SH-SY5Y (cell line): ENCODE data around the gene DCHS1.

Experiments
- GATA2 ChIP-seq: IDR thresholded peaks from 2 replicates; pipeline ENCODE4 v1.6.1; 2011; ENCODE audit warnings: mild to moderate bottlenecking, low read depth, low read length
- GATA3 ChIP-seq: IDR thresholded peaks from 2 replicates; pipeline ENCODE4 v1.6.1; 2011; ENCODE audit warnings: low read depth, mild to moderate bottlenecking, low read length, moderate library complexity

DCHS1 gene

GRCh38 chr11:6606471-6607189 is 49.0 kb downstream of the DCHS1 start:
- no peak for TF ChIP-seq GATA3
- TF ChIP-seq GATA2, result no peak

GRCh38 chr11:6604790-6605189 is 50.8 kb downstream of the DCHS1 start:
- TF ChIP-seq GATA3, result no peak
- TF ChIP-seq GATA2, result no peak

- TF ChIP-seq GATA2 (no peak), GATA3 (no peak)
Measured at GRCh38 chr11:6604081-6604626, 51.5 kb downstream of the DCHS1 start.

GRCh38 chr11:6603287-6604080 is 52.1 kb downstream of the DCHS1 start, which contains the start of the genes ILK and RRP8:
Gene ILK, plus strand, starts transcription at chr11:6603774. Its CDS starts 498 bp downstream, at chr11:6604272.
Gene RRP8, minus strand, starts transcription at chr11:6603616. Its CDS starts 114 bp downstream, at chr11:6603502.
- TF ChIP-seq GATA2, result no peak
- TF ChIP-seq GATA3, result no peak

- TF ChIP-seq GATA3, result no peak
- TF ChIP-seq GATA2, result no peak
Measured at GRCh38 chr11:6602096-6602940, 53.3 kb downstream of the DCHS1 start.

GRCh38 chr11:6601041-6601461 is 54.6 kb downstream of the DCHS1 start:
- no peak for TF ChIP-seq GATA2
- TF ChIP-seq GATA3, result no peak

GRCh38 chr11:6599881-6600390 is 55.7 kb downstream of the DCHS1 start:
- no peak for TF ChIP-seq GATA3
- no peak for TF ChIP-seq GATA2

- TF ChIP-seq GATA3, result no peak
- no peak for TF ChIP-seq GATA2
Measured at GRCh38 chr11:6599449-6599848, 56.2 kb downstream of the DCHS1 start.

- no peak for TF ChIP-seq GATA2
Measured at GRCh38 chr11:6598555-6598954, 57.1 kb downstream of the DCHS1 start.

GRCh38 chr11:6596239-6596877 is 59.3 kb downstream of the DCHS1 start:
- TF ChIP-seq GATA3, result no peak
- TF ChIP-seq GATA2, result no peak

DNA sequence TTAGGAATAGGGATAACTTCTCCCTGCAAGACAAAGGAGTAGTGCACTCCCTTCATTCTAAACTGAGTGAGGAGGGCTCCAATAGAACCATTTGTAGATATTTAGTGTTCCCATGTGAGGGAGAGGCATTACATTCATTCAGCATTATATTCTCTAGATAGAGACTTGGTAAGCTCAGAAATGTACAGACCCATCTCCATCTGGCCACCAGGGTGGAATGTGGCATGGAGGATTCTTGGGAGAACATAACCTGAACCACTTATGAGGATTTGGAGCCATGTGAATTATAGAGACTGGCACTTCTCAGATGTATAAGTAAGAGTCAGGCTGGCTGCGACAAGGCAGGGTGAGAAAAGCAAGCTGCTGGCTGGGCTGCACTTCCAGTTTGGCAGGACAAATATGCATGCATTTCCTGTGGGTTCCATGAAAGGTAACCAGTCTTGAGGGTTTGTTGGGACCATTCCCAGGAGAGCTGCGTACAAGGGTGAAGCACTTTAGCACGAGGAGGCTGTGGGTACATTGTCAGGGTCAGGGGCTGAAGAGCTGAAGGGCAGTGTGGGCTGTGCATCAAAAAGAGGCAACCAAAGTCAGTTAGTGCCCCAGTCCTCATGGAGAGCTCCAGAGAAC is 61.4 kb downstream of the DCHS1 start:
- TF ChIP-seq GATA2, result no peak
- no peak for TF ChIP-seq GATA3

DNA sequence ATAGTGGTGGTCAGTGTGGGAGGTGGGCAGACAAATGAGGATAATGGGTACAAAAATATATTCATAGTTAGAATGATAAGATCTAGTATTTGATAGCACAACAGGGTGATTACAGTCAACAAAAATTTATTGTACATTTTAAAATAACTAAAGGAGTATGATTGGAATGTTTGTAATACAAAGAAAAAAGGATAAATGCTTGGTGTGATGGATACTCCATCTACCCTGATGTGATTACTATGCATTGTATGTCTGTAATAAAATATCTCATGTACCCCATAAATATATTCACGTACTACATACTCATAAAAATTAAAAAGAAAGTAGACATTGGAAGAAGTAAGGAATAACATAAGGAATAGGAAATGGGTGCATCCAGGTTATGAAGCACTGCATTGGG is 67.6 kb downstream of the DCHS1 start:
- TF ChIP-seq GATA3 (no peak), GATA2 (no peak)
